Mammary epithelial cell (primary cell): ENCODE data around the gene RBPJ.

Experiments
- EZH2 ChIP-seq: IDR thresholded peaks from 2 replicates; pipeline ENCODE4 v1.6.1; 2012; ENCODE audit warnings: low read length, inconsistent platforms, borderline replicate concordance
- TF ChIP-seq, protein P1 (sequence below), 2 donors: IDR thresholded peaks in 1 of 2; conservative IDR thresholded peaks in 1 of 2; 2 replicates each; pipeline ENCODE4 v1.5.1; 2011 to 2012; ENCODE audit warnings: inconsistent platforms in 2 of 2, low read length in 2 of 2, mild to moderate bottlenecking in 2 of 2, control low read depth in 1 of 2, low read depth in 1 of 2; ENCODE audit not compliant: insufficient read depth in 1 of 2; ENCODE audit errors: extremely low read depth in 1 of 2

DNA sequence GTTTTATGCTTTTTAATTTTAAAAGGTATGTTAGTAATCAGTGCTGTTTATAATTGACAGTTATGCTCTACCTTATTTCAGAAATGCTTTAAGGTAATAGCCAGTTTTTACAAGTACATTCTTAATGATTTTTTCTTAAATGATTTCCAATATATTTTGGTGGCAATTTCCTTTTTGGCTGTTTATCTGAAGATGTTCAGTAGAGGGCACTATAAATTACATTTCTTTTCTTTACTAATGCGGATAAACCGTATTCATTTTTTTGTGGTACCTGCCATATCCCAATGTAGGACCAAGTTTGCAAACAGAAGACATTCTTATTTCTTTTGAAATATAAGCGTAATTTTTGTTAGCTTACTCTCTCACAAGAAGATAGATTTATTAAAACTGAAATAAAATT, 104.0 kb downstream of the RBPJ start:
- TF ChIP-seq, protein P1, sequence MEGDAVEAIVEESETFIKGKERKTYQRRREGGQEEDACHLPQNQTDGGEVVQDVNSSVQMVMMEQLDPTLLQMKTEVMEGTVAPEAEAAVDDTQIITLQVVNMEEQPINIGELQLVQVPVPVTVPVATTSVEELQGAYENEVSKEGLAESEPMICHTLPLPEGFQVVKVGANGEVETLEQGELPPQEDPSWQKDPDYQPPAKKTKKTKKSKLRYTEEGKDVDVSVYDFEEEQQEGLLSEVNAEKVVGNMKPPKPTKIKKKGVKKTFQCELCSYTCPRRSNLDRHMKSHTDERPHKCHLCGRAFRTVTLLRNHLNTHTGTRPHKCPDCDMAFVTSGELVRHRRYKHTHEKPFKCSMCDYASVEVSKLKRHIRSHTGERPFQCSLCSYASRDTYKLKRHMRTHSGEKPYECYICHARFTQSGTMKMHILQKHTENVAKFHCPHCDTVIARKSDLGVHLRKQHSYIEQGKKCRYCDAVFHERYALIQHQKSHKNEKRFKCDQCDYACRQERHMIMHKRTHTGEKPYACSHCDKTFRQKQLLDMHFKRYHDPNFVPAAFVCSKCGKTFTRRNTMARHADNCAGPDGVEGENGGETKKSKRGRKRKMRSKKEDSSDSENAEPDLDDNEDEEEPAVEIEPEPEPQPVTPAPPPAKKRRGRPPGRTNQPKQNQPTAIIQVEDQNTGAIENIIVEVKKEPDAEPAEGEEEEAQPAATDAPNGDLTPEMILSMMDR (conservative IDR thresholded peaks at IDR 0.05 in 1 of 2, IDR thresholded peaks at IDR 0.05 in 1 of 2; ENCODE audit: extremely low read depth in 1 of 2, insufficient read depth in 1 of 2, low read depth in 1 of 2, low read length in 2 of 2) = peak in 1 of 2 donors; percentile 16
- TF ChIP-seq EZH2 = no peak
